Transverse colon (tissue), 4 donors: Measurements from ENCODE around the gene ERC2.

Experiments used
- EP300 ChIP-seq: sonication (generic); formaldehyde crosslinking; IDR thresholded peaks from one replicate; pipeline ENCODE4 v1.6.1; 2017; ENCODE audit warnings: antibody characterized with exemption, low read depth
- POLR2A ChIP-seq: fragments of 450-650 bp; IDR thresholded peaks from one replicate; pipeline ENCODE4 v1.6.1; 2016; ENCODE audit warnings: antibody characterized with exemption, mild to moderate bottlenecking, moderate library complexity
- POLR2AphosphoS5 ChIP-seq, 3 donors: sonication (generic); formaldehyde crosslinking; IDR thresholded peaks; one replicate each; pipeline ENCODE4 v1.6.1; 2016; ENCODE audit warnings: antibody characterized with exemption in 3 of 3
- TF ChIP-seq, protein P1 (sequence below), 5 experiments: fragments of 200-600 bp in 3 of 5; fragments of 450-650 bp in 2 of 5; sonication (generic) in 3 of 5; IDR thresholded peaks; 1 replicate in 2 of 5; 2 replicates in 3 of 5; pipeline ENCODE4 v1.5.1; 2016 to 2017; ENCODE audit warnings: antibody characterized with exemption in 5 of 5, inconsistent platforms in 3 of 5, mild to moderate bottlenecking in 2 of 5, moderate library complexity in 1 of 5

DNA sequence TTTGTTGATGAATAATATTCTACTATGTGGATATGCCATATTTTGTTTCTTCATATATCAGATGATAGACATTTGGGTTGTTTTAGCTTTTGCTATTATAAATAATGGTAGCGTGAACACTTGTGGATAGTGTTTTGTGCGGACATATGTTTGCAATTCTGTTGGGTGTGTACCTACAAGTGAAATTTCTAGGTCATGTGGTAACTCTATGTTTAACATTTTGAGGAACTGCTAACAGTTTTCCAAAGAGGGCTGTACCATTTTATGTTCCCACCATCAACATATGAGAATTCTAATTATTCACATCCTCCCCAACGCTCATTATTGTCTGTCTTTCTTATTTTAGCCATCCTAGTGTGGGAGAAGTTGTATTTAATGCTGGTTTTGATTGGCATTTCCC, 303.8 kb downstream of the ERC2 start:
- TF ChIP-seq, protein P1, sequence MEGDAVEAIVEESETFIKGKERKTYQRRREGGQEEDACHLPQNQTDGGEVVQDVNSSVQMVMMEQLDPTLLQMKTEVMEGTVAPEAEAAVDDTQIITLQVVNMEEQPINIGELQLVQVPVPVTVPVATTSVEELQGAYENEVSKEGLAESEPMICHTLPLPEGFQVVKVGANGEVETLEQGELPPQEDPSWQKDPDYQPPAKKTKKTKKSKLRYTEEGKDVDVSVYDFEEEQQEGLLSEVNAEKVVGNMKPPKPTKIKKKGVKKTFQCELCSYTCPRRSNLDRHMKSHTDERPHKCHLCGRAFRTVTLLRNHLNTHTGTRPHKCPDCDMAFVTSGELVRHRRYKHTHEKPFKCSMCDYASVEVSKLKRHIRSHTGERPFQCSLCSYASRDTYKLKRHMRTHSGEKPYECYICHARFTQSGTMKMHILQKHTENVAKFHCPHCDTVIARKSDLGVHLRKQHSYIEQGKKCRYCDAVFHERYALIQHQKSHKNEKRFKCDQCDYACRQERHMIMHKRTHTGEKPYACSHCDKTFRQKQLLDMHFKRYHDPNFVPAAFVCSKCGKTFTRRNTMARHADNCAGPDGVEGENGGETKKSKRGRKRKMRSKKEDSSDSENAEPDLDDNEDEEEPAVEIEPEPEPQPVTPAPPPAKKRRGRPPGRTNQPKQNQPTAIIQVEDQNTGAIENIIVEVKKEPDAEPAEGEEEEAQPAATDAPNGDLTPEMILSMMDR (IDR thresholded peaks at IDR 0.05) = no peak
- TF ChIP-seq EP300 = no peak
- no peak for TF ChIP-seq POLR2AphosphoS5 (IDR thresholded peaks at IDR 0.05)
- no peak for TF ChIP-seq POLR2A
